Amygdala (tissue), 56 donors: Measurements from ENCODE around the gene THOC6.

Experiments used
- DNase-seq, 56 donors: peaks; one replicate each; lab custom pipeline; 2025; lab: John Stamatoyannopoulos, UW

Gene THOC6

GRCh38 chr16:2990891-2991290 lies 32.9 kb upstream of the THOC6 start:
- no peak for DNase-seq

GRCh38 chr16:2991566-2992261 lies 32.1 kb upstream of the THOC6 start:
- no peak for DNase-seq

GRCh38 chr16:2992383-2993081 lies 31.3 kb upstream of the THOC6 start:
- no peak for DNase-seq

GRCh38 chr16:2996298-2996697 lies 27.5 kb upstream of the THOC6 start:
- DNase-seq = no peak

- DNase-seq = no peak
Observed at GRCh38 chr16:2999929-3000328, 23.9 kb upstream of the THOC6 start.

GRCh38 chr16:3000540-3000939 lies 23.3 kb upstream of the THOC6 start:
- DNase-seq = no peak

GRCh38 chr16:3001316-3001715 lies 22.5 kb upstream of the THOC6 start:
- DNase-seq = no peak

- DNase-seq = peak; percentile 63 to 99 (median 96)
Observed at GRCh38 chr16:3003582-3004270, 20.1 kb upstream of the THOC6 start.

GRCh38 chr16:3004319-3004718 lies 19.5 kb upstream of the THOC6 start:
- peak in 1 of 56 donors; percentile 33 for DNase-seq

- DNase-seq = no peak
Observed at GRCh38 chr16:3004781-3005284, 19.0 kb upstream of the THOC6 start.

GRCh38 chr16:3007059-3007956 lies 16.5 kb upstream of the THOC6 start:
- DNase-seq = no peak

- peak in 8 of 56 donors; percentile 2 to 29 (median 12) for DNase-seq
Observed at GRCh38 chr16:3007957-3008689, 15.7 kb upstream of the THOC6 start.

- DNase-seq = no peak
Observed at GRCh38 chr16:3008690-3009037, 15.2 kb upstream of the THOC6 start.

GRCh38 chr16:3009568-3010390 lies 14.1 kb upstream of the THOC6 start:
- no peak for DNase-seq

GRCh38 chr16:3010510-3010909 lies 13.3 kb upstream of the THOC6 start:
- no peak for DNase-seq

- DNase-seq = no peak
Observed at GRCh38 chr16:3012246-3012645, 11.6 kb upstream of the THOC6 start.

- no peak for DNase-seq
Observed at GRCh38 chr16:3012828-3013420, 10.9 kb upstream of the THOC6 start, which contains the start of gene CLDN9. Gene CLDN9, plus strand, starts transcription at chr16:3012923. Its CDS starts 440 bp downstream, at chr16:3013363.

GRCh38 chr16:3013491-3013951 lies 10.3 kb upstream of the THOC6 start:
- no peak for DNase-seq
